DND-41 (cell line): ENCODE measurements around the gene FOXO6.

Experiments
- CTCF ChIP-seq: IDR thresholded peaks from 2 replicates; pipeline ENCODE4 v1.5.1; 2012; ENCODE audit warnings: borderline replicate concordance, low read length, moderate library complexity, mild to moderate bottlenecking; ENCODE audit not compliant: poor library complexity, severe bottlenecking; ENCODE audit errors: extremely low read depth
- EZH2 ChIP-seq: IDR thresholded peaks from 3 replicates; pipeline ENCODE4 v1.6.1; 2012; ENCODE audit warnings: borderline replicate concordance, low read depth, mild to moderate bottlenecking, moderate library complexity, low read length, inconsistent platforms; ENCODE audit not compliant: severe bottlenecking

- TF ChIP-seq CTCF (no peak), EZH2 (no peak)
Measured at GRCh38 chr1:41361495-41362356, 492 bp downstream of the FOXO6 start.
